WERI-Rb-1 (cell line): ENCODE results near the gene MPEG1.

Experiments
- DNase-seq: peaks from one replicate; pipeline ENCODE4 v3.0.0-alpha.2; 2020
- H3K27ac ChIP-seq: fragments of 250-450 bp; sonication (Bioruptor Pico); 2 replicates; pipeline ENCODE4 v1.5.1; 2020; ENCODE audit warnings: mild to moderate bottlenecking, moderate library complexity
- H3K27me3 ChIP-seq: fragments of 250-450 bp; sonication (Bioruptor Pico); 2 replicates; pipeline ENCODE4 v1.5.1; 2021; ENCODE audit warnings: mild to moderate bottlenecking, low read depth, moderate library complexity; ENCODE audit not compliant: insufficient read depth, severe bottlenecking
- H3K36me3 ChIP-seq: fragments of 250-450 bp; sonication (Bioruptor Pico); 2 replicates; pipeline ENCODE4 v1.5.1; 2020; ENCODE audit warnings: mild to moderate bottlenecking, moderate library complexity
- H3K4me3 ChIP-seq: 2 replicates; pipeline ENCODE4 v1.5.1; 2011; ENCODE audit warnings: low read depth, mild to moderate bottlenecking, control low read depth, low read length
- H3K9me3 ChIP-seq: fragments of 250-450 bp; sonication (Bioruptor Pico); 2 replicates; pipeline ENCODE4 v1.5.1; 2021; ENCODE audit warnings: mild to moderate bottlenecking, moderate library complexity; ENCODE audit not compliant: severe bottlenecking
- CTCF ChIP-seq: IDR thresholded peaks from 2 replicates; pipeline ENCODE4 v1.5.1; 2011; ENCODE audit warnings: low read depth, mild to moderate bottlenecking, control low read depth, inconsistent platforms, low read length

The MPEG1 gene

GRCh38 chr11:59212744-59213631, at the start of gene MPEG1:
MPEG1 (minus strand) TSS chr11:59212927; CDS start chr11:59212865, 62 bp downstream.
- TF ChIP-seq CTCF: no peak
- Histone ChIP-seq H3K9me3 (no peaks in the 10 kb centered on the region), H3K36me3 (no peaks in the 10 kb centered on the region), H3K27ac (no peak within 1 kb of the TSS), H3K27me3 (peaks cover 84% of the 10 kb centered on the region), H3K4me3 (no peak within 1 kb of the TSS)
- DNase-seq: no peak

GRCh38 chr11:59262177-59262818, 49.6 kb upstream of the MPEG1 start:
- Histone ChIP-seq H3K9me3 (no peaks in the 10 kb centered on the region), H3K27me3 (peaks cover 76% of the 10 kb centered on the region), H3K27ac (no peak overlapping the region), H3K36me3 (no peaks in the 10 kb centered on the region), H3K4me3 (no peak overlapping the region)
- TF ChIP-seq CTCF: no peak
- DNase-seq: no peak

- no peak for TF ChIP-seq CTCF
- DNase-seq: no peak
- H3K27ac ChIP-seq: no peak overlapping the region
- no peaks in the 10 kb centered on the region for H3K36me3 ChIP-seq
- no peaks in the 10 kb centered on the region for H3K9me3 ChIP-seq
- peaks cover 73% of the 10 kb centered on the region for H3K27me3 ChIP-seq
- no peak overlapping the region for H3K4me3 ChIP-seq
Measured at GRCh38 chr11:59261150-59261549, 48.4 kb upstream of the MPEG1 start.

- no peaks in the 10 kb centered on the region for H3K9me3 ChIP-seq
- H3K27ac ChIP-seq: no peak overlapping the region
- DNase-seq: no peak
- H3K27me3 ChIP-seq: peaks cover 75% of the 10 kb centered on the region
- no peaks in the 10 kb centered on the region for H3K36me3 ChIP-seq
- no peak for TF ChIP-seq CTCF
- H3K4me3 ChIP-seq: no peak overlapping the region
Measured at GRCh38 chr11:59259867-59260475, 47.2 kb upstream of the MPEG1 start.

- no peak for DNase-seq
- Histone ChIP-seq H3K4me3 (no peak overlapping the region), H3K9me3 (no peaks in the 10 kb centered on the region), H3K36me3 (no peaks in the 10 kb centered on the region), H3K27me3 (peaks cover 75% of the 10 kb centered on the region), H3K27ac (no peak overlapping the region)
- TF ChIP-seq CTCF: no peak
Measured at GRCh38 chr11:59259047-59259446, 46.3 kb upstream of the MPEG1 start.
